Ovary (tissue), 9 donors: ENCODE data around the gene EXOSC7. TPM values are rescaled to one million over a fixed set of nuclear protein-coding genes. Genes with fewer than 3 reads are reported as not detected.

ENCODE experiments used
- DNase-seq, 5 donors: peaks; one replicate each; pipeline ENCODE4 v3.0.0-alpha.2; 2019 to 2020
- H3K27ac ChIP-seq, 2 donors: fragments of 200-600 bp; one replicate each; pipeline versions ENCODE4 v1.5.1 to v1.8.0; 2019 to 2022
- H3K27me3 ChIP-seq: fragments of 200-600 bp; one replicate; pipeline ENCODE4 v1.8.0; 2022
- H3K36me3 ChIP-seq: fragments of 200-600 bp; sonication (generic); one replicate; pipeline ENCODE4 v1.5.1; 2019
- H3K4me1 ChIP-seq: one replicate; pipeline ENCODE4 v1.8.1; 2013; ENCODE audit warnings: mild to moderate bottlenecking, moderate library complexity; ENCODE audit not compliant: insufficient read depth
- H3K4me3 ChIP-seq: fragments of 200-600 bp; sonication (generic); one replicate; pipeline ENCODE4 v1.5.1; 2017
- H3K9me3 ChIP-seq, 2 donors: fragments of 200-600 bp in 1 of 2; sonication (generic) in 1 of 2; one replicate each; pipeline versions ENCODE4 v1.5.1 to v1.8.1; 2013 to 2019; ENCODE audit warnings: mild to moderate bottlenecking in 1 of 2, moderate library complexity in 1 of 2
- CTCF ChIP-seq, 3 donors: fragments of 450-650 bp in 2 of 3; fragments of 200-600 bp in 1 of 3; IDR thresholded peaks; one replicate each; pipeline versions ENCODE4 v1.5.1 to v1.8.0; 2016 to 2022; ENCODE audit warnings: antibody characterized with exemption in 3 of 3, mild to moderate bottlenecking in 1 of 3
- EP300 ChIP-seq: sonication (generic); formaldehyde crosslinking; IDR thresholded peaks from one replicate; pipeline ENCODE4 v1.6.1; 2017; ENCODE audit warnings: antibody characterized with exemption
- POLR2A ChIP-seq: fragments of 450-650 bp; IDR thresholded peaks from one replicate; pipeline ENCODE4 v1.6.1; 2017; ENCODE audit warnings: antibody characterized with exemption, mild to moderate bottlenecking, moderate library complexity
- WGBS, 3 donors: extraction: QIAGEN DNeasy Blood & Tissue Kit in 1 of 3; methylation state at CpG; one replicate each; pipeline versions ENCODE4 v1.1.5 to v1.1.7; 2013 to 2017; 5-methylcytosine and 5-hydroxymethylcytosine counted together
- intact Hi-C, 4 donors: fragments of 100-400 bp; cut with DNase I; formaldehyde crosslinking; loops; one replicate each; pipeline versions ENCODE4 v1.11.0 to v1.15.1; 2022 to 2023
- polyA plus RNA-seq, 2 donors: library from polyadenylated mRNA; stranded (reverse); fragments of 200-250 nt in 1 of 2; fragments of 350-450 nt in 1 of 2; fragmentation: Illumina TruSeq in 1 of 2; extraction: RNeasy Lipid Tissue Mini Kit (QIAGEN cat#74804) in 1 of 2; gene quantifications; one replicate each; pipeline ENCODE4 v1.2.3, GENCODE V29; 2013 to 2014
- total RNA-seq, 7 donors: library from RNA; depleted of rRNA in 2 of 7; stranded (reverse); fragments of >200 nt in 2 of 7; fragmentation: NEBNext Ultra II Directional in 3 of 7; extraction: Animal tissue kit (Norgen Biotek cat#: 25700) in 3 of 7; gene quantifications; one replicate each; pipeline versions ENCODE4 v1.1.0 to v1.2.4, GENCODE V29; 2016 to 2023
- donor health status: DM: no; HTN: no; CAD: no; lungs with moderate emphysema.
- donor health status: DM: no; HTN: no; CAD: no.
- donor health status: Bipolar disorder and iron deficiency.
- donor health status: DM: yes; HTN: yes; CAD: no.
- donor health status: DM: no; HTN: no; CAD: no.
- donor health status: DM: yes; HTN: yes; CAD: no.

Gene EXOSC7
- total and polyA plus RNA-seq, 9 donors, result 28.3 to 39.3 (median 35.4) TPM

GRCh38 chr3:44960387-44961026 lies 15.5 kb upstream of the EXOSC7 start:
- H3K27ac ChIP-seq, result no peak overlapping the region
- no peak overlapping the region for H3K4me3 ChIP-seq
- H3K27me3 ChIP-seq, result no peaks in the 10 kb centered on the region
- 94 to 96% (median 96%) methylated on average over 3 of the region's 3 CpGs for WGBS, 3 donors
- H3K9me3 ChIP-seq, result no peaks in the 10 kb centered on the region
- H3K36me3 ChIP-seq, result no peaks in the 10 kb centered on the region
- H3K4me1 ChIP-seq, result no peaks in the 10 kb centered on the region
- no peak for DNase-seq
- no peak for TF ChIP-seq EP300
- no peak for TF ChIP-seq POLR2A
- TF ChIP-seq CTCF (IDR thresholded peaks at IDR 0.05), result no peak
- intact Hi-C loops, result loop anchor here in 1 of 4 donors (10.0 kb wide), 1 partner anchor 96 kb away; the partner anchor contains the start of gene TMEM42

GRCh38 chr3:44961888-44962287 lies 14.2 kb upstream of the EXOSC7 start:
- DNase-seq, result no peak
- TF ChIP-seq CTCF (IDR thresholded peaks at IDR 0.05) (no peak), EP300 (no peak), POLR2A (no peak)
- Histone ChIP-seq H3K9me3 (no peaks in the 10 kb centered on the region), H3K4me3 (no peak overlapping the region), H3K27me3 (no peaks in the 10 kb centered on the region), H3K36me3 (no peaks in the 10 kb centered on the region), H3K4me1 (no peaks in the 10 kb centered on the region), H3K27ac (no peak overlapping the region)
- intact Hi-C loops, result loop anchor here in 1 of 4 donors (10.0 kb wide), 1 partner anchor 97 kb away; the partner anchor contains the start of gene TMEM42
- 96 to 99% (median 96%) methylated on average over 3 of the region's 3 CpGs for WGBS, 3 donors

GRCh38 chr3:44962621-44963393 lies 13.2 kb upstream of the EXOSC7 start:
- Histone ChIP-seq H3K36me3 (no peaks in the 10 kb centered on the region), H3K4me3 (no peak overlapping the region), H3K9me3 (no peaks in the 10 kb centered on the region), H3K27ac (no peak overlapping the region), H3K27me3 (no peaks in the 10 kb centered on the region), H3K4me1 (no peaks in the 10 kb centered on the region)
- 94 to 95% (median 94%) methylated on average over 6 of the region's 6 CpGs for WGBS, 3 donors
- intact Hi-C loops, result loop anchor here in 1 of 4 donors (10.0 kb wide), 1 partner anchor 98 kb away; the partner anchor contains the start of gene TMEM42
- no peak for DNase-seq
- TF ChIP-seq POLR2A, result no peak
- TF ChIP-seq CTCF (IDR thresholded peaks at IDR 0.05), result no peak
- no peak for TF ChIP-seq EP300

- intact Hi-C loops, result loop anchor here in 1 of 4 donors (10.0 kb wide), 1 partner anchor 99 kb away; the partner anchor contains the start of gene TMEM42
- Histone ChIP-seq H3K9me3 (no peaks in the 10 kb centered on the region), H3K27ac (no peak overlapping the region), H3K36me3 (no peaks in the 10 kb centered on the region), H3K27me3 (no peaks in the 10 kb centered on the region), H3K4me3 (no peak overlapping the region), H3K4me1 (no peaks in the 10 kb centered on the region)
- WGBS, 3 donors, result 82 to 89% (median 85%) methylated on average over 4 of the region's 4 CpGs
- no peak for DNase-seq
- no peak for TF ChIP-seq EP300
- no peak for TF ChIP-seq CTCF (IDR thresholded peaks at IDR 0.05)
- no peak for TF ChIP-seq POLR2A
These were observed 12.3 kb upstream of the EXOSC7 start for GRCh38 chr3:44963571-44964325.
